Measurements from ENCODE around the gene DYNLT3.
A peak's percentile ranks its signal among the peaks of the same experiment; 100 is the strongest.

Gene DYNLT3, protein sequence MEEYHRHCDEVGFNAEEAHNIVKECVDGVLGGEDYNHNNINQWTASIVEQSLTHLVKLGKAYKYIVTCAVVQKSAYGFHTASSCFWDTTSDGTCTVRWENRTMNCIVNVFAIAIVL

DNA sequence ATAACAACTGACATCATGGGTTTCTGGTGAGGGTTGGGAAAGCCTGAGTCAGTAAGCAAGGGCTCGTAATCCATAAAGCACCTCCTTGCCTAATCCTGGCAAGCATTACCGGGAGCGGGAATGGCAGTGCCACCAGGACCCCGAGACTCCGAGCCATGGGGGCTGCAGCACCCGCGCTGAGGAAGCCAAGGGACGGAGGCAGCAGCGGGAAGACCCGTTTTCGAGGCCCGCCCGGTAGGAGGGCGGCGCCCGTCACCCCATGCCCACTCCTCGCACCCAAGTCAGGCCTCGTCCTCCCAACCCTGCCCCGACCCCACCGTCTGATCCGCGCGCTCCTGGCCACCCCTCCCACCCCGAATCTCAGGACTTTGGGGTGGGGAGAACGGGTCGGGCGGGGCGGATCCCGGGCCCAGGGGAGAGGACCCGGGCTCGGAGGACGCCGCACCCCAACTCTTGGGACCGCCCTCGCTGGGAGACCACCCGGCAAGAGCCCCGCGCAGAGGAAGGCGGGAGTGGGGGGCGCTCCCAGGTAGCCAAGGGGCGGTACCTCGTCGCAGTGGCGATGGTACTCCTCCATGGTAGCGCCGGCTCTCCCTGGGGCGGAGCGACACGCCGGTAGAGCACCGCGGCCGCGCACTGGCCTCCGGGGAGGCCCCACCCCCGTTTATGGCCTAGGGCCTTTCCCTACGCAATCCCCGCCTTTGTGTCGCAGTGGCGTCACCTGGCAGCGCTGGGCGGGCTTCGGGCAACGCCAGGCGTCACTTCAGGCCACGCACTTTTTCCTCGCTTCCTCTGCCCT is at the start of gene DYNLT3:
Gene DYNLT3, minus strand, starts transcription at position 638 of the 799 bp plus-strand sequence. Its CDS starts 61 bp downstream, at position 577.
- peak; percentile 39 for DNase-seq (ENCODE audit: low read depth)

DNA sequence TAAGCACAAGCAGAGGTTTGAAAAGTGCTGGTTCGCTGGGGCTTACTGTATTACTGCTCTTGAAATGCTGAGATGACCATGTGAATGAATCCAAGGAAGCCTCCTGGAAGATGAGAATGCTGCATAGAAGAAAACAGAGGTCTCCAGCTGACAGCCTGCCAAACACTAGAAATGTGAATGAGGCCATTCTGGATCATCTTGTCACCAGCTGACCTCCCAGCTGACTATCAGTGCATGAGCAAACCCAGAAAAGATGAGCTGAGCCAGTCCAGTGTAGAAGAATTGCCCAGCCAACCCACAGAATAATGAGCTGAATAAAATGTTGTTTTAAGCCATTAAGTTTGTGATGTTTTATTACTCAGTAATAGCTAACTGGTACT is 49.1 kb upstream of the DYNLT3 start:
- no peak for DNase-seq (ENCODE audit: low read depth)

DNA sequence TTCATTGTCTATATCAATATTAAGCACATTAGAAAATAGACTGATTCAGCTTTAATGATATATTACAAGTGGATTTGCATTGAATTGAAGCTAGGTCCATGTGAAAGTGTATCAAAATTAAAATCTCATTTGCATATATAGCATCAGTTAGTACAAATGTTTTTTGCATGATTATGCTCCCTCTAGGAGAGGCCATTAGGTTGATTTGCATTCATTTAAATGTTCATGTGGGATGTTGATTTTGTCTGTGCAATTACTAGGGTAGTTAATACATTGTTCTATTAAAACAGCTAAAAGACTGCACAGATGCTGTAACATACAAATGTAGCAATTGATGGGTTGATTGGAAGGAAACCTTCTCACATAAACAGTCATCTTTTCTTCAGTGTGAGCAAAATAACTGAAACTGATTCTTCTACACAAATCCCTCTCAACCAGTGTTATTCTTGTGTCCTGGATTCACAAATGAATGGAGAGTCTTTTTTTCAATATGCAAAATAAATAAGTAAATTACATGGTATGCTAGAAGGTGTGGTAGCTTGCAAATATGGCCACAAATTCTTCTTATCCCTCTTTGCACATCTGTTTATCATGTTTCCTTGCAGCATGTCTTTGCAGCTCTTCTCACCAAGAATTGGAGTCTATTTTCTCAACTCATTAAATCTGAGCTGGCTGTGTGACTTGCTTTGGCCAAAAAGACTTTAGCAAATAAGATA is 48.6 kb upstream of the DYNLT3 start:
- no peak for DNase-seq (ENCODE audit: low read depth)

DNA sequence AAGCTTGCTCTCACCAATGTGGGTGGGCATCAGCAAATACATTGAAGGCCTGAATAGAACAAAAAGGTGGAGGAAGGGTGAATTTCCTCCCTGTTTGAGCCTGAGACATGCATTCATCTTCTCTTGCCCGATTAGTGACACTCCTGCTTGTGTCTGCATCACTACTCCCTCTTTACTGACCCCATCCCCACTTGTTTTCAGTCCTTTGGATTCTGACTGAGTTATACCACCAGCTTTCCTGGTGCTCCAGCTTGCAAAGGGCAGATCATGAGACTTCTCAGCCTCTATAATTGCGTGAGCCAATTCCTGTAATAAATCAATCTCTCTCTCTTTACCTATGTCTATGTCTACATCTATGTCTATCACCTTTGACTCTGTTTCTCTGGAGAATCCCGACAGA is 47.4 kb upstream of the DYNLT3 start:
- DNase-seq (ENCODE audit: low read depth), result no peak

DNA sequence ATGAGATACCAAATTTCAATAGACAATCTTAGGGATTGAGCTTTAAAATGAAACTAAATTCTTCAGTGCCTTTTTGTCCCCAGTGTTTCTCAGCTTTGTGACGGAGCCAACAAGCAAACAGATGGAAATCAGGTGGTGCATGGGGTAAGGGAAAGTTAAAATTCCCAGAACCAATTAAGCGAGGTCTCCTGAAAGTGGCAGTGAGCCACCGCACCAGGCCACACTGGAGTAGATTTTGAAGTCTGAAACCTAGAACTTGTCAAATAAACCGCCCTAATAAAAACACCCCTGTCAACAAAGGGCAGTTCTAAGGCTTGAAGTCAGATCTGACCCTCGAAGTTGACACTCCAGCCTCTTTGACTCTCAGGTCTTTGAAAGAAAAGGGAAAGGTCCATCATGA is 40.6 kb upstream of the DYNLT3 start:
- no peak for DNase-seq (ENCODE audit: low read depth)

DNA sequence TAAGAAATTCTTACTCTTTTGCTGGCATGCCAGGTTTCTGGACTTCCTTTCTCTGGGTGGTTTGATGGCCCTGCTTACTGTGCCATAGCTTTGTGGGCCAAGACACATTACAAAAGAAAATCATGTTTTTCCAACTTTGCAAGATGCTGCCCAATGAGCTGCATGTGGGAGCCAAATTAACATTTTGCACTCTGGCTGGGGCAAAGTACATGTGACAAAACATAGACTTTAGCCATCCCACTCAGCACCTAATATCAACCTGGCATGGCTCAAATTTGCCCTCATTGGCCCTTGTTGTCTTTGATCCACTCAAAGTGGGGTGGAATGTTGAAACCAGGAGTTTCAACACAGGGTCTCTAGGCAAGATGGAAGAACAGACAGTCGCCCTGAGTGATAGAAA is 40.0 kb upstream of the DYNLT3 start:
- no peak for DNase-seq (ENCODE audit: low read depth)

DNA sequence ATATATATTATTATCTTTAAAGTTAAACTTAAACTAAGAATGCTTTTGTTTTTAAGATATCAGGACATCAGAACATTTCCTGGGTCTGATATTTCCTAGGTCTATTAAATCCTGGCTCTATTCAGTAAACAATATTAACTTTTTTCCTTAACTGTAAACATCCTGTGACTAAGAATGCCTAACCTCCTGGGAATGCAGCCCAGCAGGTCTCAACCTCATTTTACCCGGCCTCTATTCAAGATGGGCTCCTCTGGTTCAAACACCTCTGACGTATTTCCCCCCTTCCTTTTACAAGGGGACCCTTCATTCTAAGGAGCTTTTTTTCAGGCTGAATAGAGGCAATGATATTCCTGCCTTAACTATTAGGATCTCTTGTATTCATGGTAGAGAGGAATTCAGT is 35.8 kb upstream of the DYNLT3 start:
- DNase-seq (ENCODE audit: low read depth), result no peak

DNA sequence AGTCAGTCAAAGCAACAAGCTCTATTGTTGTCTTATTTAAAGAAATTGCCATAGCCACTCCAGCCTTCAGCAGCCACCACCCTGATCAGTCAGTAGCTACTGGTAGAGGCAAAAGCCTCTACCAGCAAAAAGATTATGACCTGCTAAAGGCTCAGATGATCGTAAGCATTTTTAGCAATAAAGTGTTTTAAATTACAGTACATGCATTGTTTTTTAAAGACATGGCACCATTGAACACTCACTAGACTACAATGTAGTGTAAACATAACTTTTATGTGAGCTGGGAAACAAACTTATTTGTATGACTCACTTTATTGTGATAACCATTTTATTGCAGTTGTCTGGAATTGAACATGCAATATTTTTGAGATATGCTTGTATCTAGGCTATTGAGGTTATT is 32.3 kb upstream of the DYNLT3 start:
- DNase-seq (ENCODE audit: low read depth), result no peak

DNA sequence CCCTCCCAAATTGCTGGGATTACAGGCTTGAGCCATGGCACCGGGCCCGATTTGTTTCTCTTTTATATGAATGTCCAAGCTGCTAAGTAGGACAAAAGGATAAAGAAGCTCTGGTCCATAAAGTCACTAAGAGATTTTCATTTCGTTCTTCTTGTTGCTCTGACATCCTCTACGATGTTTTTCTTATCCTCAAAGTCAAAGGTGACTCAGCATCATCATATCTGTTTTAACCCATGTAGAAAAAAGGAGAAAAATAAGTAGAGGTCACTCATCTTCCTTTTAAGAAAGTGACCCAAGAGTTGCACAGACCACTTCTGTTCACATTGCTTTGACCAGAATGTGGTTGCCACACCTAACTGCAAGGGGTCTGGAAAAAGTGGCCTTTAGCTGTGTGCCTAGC is 29.3 kb upstream of the DYNLT3 start:
- DNase-seq (ENCODE audit: low read depth), result no peak

DNA sequence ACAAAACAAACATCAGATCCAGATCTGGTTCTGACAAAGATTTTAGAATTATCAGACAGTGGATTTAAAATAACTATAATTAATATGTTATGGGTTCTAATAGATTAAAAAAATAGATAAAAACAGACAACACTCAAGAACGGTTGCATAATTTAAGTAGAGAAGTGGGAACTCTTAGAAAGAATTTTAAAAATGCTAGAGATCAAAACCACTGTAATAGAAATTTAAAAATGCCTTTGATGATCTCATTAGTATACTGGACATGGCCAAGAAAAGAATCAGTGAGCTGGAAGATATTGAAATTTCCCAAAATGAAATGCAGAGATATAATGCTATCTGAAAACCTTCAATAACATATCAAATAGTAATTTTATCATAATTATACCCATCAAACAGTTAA is 28.3 kb upstream of the DYNLT3 start:
- no peak for DNase-seq (ENCODE audit: low read depth)

DNA sequence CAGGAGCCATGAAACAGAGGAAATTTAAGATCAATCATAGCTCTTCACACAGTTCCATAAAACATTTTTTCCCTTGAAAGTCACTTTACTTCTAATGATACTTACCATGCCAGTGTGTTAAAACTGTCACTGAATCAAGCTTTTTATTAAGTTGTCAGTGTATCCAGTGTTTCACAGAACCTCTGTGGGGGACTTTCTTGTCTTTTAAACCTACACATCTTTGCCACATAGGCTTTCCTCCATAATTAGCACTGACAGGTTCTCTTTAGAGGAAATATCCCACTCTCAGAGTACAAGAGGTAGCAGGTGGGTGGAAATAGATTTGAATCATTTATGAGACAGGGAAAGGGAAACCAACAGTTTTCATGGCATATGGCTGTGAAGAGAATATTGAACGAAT is 25.8 kb upstream of the DYNLT3 start:
- DNase-seq (ENCODE audit: low read depth), result no peak

DNA sequence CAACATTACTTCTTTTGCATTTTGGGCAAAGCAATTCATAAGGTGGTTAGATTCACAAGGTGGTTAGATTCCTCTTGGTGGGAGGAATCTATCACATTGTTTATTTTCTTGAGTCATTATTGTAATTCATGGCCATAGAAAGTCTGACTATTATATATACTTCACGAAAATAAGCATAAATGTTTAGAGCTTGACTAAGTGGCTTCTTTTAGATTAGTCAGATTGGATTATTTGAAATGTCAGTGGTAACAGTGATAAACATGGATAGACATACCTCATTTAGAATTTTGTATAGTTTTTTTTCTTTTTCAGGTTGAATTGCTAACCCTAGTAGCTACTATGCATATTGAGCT is 24.9 kb upstream of the DYNLT3 start:
- DNase-seq (ENCODE audit: low read depth), result no peak

DNA sequence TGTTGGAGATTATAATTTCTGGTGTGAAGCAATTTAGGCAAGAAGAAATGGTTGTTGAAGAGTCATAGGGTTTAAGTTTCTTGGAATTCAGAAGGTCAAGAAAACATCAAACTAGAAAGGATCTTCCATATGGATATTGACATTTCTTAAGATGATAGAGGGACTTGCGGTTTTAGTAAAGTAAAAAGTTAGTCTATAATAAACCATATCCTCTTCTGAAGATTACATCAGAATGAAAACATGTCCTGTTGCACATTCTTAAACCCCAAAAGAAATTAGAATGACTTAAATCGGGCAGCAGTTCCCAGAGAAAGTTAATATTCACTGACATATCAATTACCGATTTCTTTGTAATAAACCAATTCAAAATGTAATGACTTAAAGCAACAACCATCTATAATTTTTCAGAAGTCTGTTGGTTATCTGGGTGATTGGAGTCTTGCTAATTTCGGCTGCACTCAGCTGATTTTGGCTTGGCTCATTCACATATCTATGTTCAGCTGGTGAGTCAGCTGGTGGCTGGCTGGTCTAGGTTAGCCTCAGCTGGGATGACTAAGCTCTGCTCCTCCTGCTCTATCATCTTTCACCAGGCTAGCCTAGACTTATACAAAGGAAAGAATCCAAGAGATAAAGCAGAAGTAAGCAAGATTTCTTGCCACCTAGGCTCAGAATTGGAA is 24.4 kb upstream of the DYNLT3 start:
- no peak for DNase-seq (ENCODE audit: low read depth)

DNA sequence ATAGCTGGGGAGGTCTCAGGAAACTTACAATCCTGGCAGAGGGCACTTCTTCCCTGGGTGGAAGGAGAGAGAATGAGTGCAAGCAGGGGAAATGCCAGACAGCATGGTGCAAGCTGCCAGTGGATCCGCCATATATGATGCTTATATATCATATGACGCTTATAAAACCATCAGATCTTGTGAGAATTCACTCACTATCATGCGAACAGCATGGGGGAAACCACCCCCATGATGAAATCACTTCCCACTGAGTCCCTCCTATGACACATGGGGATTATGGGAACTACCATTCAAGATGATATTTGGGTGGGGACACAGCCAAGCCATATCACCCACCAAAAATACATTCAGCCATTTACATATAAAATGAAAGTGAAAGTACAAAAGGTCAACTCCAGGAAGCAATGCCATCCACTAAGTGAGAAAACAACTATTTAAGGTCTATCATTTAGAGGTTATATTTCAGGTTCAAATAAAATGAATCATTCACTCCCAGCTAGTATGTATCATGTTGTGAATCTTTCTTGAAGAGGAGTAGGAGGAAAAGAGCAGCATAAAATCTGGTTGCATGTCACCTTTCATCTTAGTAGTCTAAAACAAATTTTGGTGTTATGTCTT is 20.3 kb upstream of the DYNLT3 start:
- DNase-seq (ENCODE audit: low read depth), result no peak

DNA sequence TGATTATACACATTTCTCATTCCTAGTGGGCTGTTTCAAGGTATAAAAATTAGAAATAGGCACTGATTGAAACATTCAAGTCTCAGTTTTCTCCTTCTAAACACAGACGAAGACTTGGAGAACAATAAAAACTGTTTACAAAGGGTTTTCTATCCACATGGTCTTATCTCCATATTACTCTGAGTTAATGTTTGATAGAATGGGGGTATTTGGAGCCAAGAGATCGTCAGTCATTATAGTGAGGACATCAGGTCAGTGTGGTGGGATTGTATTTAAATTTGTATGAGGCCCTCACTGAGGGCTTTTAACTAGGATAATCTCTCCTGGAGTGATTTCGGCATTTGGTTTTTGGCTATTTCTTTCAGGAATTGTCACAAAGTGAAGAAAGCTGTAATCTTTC is 16.4 kb upstream of the DYNLT3 start:
- no peak for DNase-seq (ENCODE audit: low read depth)

DNA sequence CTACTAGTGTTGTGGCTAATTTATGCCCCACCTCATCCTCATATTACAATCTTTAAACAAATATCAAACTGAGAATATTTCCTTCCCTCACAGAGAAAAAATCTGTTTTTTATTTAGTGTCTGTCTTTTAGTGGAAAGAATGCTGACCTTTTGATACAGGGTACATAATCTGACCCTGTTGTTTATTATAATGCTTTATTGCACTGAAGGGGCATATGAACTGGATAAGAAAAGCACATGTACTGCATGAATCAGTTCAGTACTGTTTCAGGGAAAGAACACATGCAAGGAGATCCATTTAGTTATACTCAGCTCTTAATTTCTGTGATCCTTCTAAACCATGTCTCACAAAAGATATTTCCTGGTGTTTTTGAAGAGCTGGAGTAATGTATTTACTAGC is 15.5 kb upstream of the DYNLT3 start:
- DNase-seq (ENCODE audit: low read depth), result no peak

DNA sequence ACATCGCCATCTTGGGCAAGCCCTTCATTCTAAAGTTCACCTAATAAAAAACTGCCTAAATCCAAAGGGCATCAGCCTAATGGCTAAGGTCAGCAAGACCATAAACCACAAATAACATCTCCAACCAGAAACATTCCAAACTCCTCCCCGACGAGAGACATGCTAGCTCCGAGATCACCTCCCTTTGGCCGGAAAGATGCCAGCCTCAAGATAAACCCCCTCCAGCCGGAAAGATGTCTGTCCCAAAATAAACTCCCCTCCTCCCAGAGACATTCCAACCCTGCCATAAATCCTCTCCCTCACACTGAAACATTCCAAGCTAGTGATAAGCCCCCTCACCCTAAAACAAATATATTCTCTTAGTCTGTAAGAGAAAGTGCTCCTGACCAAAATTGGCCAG is 13.3 kb upstream of the DYNLT3 start:
- DNase-seq (ENCODE audit: low read depth), result no peak

DNA sequence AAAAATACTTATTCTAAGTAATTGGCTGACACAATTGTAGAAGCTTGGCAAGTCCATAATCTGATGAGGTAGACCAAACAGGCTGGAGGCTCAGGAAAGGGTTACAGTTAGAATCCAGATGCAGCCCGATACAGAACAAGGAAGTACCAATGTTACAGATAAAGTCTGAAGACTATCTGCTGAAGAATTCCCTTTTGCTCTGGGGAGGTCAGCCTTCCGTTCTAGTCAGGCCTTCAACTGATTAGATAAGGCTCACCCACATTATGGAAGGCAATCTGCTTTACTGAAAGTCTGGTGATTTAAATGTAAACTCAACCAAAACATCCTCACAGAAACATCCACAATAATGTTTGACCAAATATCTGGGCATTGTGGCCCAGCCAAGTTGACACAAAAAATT is 7.4 kb upstream of the DYNLT3 start:
- DNase-seq (ENCODE audit: low read depth), result no peak

DNA sequence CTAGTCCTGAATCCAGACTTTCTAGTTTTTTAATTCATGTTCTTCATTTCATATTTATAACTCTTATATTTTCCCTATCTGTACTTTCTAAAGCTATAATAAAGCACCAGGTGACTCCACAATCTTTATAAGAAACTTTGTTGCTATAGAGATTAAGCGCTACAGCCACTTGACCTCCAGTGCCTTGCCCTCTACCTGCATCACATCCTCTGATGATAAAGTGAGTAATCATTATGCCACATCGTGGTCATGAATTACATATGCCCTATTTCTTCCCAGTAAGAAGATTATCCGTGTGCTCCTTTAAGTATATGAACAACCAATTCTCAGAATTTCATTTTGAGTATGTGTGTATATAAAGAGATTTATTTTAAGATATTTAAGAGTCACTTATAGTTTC is 6.8 kb upstream of the DYNLT3 start:
- DNase-seq (ENCODE audit: low read depth), result no peak

DNA sequence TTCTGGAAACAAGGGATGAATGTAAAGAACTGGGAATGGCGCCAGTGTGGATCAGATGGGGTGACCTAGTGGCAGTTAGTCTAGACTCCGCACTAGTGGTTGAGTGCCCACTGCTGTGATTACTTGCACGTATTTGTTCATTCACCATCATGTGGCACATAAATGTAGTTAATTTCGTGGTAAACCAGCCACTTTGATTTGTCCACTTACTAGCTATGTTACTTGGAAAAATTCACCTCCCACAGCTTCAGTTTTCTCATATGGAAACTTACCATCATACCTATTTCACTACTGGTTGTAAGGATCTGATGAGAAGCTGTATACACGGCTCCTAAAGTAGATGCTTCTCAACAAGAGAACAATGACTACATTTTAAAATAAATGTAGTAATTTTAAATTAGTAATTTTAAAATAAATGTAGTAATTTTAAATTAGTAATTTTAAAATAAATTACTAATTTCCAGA is 394 bp upstream of the DYNLT3 start:
- DNase-seq (ENCODE audit: low read depth), result no peak

DNA sequence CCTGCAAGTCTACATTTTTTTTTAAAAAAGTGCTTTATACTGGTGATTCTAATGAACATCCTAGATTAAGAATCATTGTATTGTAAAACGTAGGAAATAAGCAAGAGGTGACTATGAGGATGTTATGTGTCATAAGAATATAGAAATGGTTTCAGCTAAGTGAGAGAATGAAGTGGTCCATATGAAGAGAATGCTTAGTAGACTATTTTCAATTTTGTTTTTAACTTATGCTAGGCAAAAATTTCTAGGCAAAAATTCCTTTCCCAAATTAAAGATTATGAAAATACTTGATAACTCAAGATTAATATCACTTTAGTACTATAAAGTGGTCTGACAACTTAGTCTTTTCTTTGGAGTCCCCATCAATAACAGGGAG is 825 bp downstream of the DYNLT3 start:
- DNase-seq (ENCODE audit: low read depth), result no peak

DNA sequence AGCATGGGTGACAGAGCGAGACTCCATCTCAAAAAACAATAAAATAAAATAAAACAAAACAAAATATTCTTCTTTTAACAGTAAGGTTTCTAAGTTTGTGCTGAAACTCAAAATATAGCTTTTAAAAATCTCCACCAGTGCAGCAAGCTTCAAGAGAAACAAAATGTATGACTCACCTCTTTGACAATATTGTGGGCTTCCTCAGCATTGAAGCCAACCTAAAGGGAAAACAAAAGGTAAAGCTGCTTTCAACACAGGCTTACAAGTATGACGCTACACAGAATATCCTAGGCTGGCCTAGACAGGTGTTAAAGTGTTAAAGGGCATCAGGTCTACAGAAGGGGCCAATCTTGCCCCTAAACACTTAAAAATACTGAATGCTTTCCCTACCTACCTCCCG is 1.2 kb downstream of the DYNLT3 start:
- DNase-seq (ENCODE audit: low read depth), result no peak

DNA sequence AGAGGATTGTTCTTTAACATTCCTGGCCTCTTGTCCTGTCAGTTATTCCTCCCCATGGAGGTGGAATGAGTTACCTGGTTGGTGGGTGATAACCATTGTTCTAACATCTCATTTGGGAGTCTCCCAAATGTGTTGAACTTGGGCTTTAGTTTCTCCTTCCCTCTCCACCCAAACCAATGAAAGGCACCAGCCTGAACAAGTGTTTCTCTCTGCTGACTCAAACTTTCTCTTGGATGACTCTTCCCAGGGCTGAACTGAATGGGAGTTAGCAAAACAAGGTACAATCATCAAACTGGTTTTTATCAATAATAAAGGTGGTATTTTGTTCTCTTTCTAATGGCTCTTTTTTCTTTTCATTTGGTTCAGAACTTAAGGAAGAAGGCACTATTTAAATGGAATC is 2.7 kb downstream of the DYNLT3 start:
- no peak for DNase-seq (ENCODE audit: low read depth)
